Activated CD4-positive, alpha-beta T cell treated with anti-CD3 and anti-CD28 coated beads, Interleukin-10, Interleukin-2, amounts not matched to agents 100 ng/mL and 50 ng/mL, durations not matched to agents 16 hours and 8 hours (primary cell): ENCODE data around the gene POU2AF1.

Experiments
- DNase-seq: peaks from one replicate; pipeline ENCODE4 v3.0.0-alpha.2; 2020

POU2AF1 gene, protein sequence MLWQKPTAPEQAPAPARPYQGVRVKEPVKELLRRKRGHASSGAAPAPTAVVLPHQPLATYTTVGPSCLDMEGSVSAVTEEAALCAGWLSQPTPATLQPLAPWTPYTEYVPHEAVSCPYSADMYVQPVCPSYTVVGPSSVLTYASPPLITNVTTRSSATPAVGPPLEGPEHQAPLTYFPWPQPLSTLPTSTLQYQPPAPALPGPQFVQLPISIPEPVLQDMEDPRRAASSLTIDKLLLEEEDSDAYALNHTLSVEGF

DNA sequence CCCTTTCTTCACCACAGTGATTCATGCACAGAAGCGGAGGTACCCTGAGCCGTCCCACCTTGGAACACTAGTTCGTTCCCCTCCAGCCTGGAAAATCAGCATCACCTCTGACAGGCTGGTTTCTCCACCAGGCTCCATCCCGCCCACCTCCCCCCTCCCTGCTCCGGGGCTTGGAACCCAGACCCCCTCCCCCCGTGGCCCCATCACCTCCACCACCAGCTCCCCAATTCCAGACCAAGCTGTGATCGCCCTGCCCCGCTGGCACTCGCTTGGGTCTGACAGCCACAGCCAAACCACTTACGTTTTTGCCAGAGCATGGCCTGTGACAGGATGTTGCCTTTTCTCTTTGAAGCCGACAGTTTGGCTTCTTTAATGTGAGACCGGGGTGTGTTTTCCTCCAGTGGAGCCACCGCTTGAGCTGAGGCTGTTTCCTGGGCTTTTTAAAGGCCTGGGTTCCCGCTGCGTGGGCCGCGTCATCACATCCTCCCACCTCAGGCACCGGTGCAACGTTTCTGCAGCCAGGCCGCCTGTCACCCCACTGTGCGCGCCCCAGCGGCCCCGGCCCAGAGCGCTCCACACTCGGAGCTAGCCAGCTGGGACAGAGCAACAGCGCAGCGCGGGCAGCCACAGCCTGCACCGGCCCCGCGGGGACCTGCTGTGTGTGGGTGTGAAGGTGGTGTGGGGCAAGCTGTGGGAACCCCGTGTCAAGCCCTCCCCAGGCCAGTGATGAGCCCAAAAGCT is at the start of gene POU2AF1:
Gene POU2AF1, minus strand, starts transcription at position 415 of the 741 bp plus-strand sequence. Its CDS starts 98 bp downstream, at position 317.
- peak; percentile 81 for DNase-seq

DNA sequence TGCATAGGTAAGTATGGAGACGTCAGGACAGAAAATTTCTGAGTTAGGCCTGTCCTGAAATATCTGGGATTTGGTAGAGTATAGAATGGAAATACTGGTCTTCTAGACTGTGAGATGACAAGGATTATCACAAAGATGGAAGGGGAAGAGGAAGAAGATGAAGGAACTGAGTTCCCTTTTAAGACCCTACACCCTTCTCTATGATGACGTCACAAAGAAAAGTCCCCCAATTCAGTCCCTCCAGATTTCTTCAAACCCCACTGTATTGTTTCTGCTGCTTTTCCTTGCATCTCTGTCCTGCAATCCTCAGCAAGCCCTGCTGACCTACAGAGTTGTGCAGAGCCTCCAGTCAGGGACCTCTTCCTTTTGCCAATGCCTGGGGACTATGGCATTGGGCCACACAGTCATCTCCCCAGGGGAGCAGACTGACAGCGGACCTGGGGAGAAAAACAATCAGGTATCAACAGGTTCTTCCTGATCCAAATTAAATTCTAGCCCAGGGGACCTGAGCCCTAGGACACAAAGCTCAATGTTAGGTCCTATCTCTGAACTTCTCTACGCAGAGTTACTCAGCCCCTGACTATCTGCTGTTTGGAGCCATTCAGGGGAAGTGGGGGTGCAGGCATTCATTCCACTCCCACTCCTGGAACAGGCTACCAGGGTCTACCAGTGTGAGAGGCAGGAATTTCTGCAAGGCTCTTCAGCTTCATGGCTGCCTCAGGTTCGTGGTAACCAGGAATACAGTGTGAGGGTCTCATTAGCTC is 49.2 kb upstream of the POU2AF1 start:
- DNase-seq: no peak

DNA sequence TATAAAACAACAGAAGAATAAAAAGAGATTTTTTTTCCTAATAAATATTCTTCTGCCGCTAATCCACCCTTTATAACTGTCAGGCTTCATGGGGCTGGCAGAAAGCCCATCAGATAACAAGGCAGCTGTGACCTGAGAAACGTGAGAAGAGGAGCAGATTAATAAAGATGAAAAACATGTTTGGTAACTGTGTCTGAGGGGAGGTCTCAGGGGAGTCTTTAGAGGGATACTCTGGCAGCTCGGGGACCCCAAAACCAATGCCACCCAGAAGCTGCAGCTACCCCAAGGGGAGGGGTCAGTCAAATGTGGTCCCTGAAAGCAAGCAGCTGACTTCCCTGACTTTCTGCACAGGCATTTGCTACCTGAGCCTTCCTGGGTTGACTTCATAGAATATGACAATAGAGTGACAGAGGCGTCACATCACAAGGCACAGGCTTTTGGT is 48.4 kb upstream of the POU2AF1 start:
- DNase-seq: no peak

DNA sequence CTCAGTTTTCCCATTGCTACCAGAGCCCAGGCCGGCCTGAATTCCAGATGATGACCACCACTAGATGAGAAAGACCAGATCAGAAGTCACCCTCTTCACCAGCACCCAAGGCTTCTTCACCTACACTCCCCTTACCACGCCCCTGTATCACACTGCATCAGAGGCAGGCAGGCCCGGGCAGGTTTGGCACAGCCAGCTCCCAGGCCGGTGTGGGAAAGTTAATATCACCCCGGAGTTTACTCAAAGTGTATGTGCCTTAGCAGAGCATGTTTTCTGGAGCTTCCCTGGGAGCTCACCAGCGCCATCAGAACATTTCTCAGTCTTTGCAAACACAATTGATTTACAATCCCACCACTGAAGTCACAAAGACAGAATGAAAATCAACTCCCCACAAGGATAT is 47.5 kb upstream of the POU2AF1 start:
- DNase-seq: no peak

DNA sequence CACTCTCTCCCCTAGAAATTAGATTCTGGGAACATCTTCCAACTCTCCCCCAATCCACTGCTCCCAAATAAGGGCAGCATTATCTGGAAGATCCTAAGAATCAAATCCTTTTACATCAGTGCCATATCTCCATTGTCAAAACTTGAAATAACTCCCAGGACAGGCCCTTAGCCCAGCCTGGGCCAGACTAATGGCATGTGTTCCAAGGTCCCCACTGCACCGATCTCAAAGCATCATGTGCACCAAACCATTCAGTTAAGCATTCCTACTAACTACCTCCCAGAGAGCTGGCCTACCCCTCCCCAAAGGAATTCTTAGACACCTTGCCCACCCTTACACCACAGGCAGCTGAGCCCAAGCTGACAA is 44.2 kb upstream of the POU2AF1 start:
- DNase-seq: no peak

DNA sequence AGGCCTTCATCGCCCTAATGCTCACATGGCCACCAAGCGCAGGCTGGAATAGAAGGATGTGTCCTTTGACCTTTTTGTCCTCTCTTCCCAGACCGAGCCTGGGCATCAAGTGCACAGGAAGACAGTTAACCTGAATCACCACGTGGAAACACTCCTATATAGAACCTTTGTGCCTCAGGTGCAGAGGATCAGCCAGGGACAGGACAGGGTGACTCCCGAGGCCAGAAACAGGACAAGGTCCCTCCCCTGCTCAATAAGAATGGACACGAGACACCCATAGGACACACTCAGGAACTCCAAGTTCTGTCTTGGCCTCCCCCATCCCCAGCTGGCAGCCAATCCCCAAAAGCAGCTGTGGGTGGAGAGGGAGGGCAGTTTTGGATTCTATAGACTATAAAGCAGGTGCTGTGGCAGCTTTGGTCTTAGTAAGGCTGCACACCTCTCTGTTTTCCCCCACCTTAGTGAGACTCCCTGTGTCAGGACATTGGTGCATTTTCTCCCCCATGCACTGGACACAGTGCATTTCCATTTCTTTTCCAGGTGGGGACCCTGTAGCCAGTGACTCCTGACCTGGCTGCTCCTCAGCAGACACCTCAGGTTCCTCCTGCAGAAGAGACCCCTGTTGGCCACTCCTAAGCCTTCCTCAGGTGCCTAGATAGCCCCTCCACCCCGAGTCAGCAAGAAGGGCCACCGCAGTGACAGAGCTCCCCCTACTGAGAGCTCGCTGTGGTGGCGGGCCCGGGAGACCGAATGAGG is 43.6 kb upstream of the POU2AF1 start:
- peak; percentile 66 for DNase-seq

DNA sequence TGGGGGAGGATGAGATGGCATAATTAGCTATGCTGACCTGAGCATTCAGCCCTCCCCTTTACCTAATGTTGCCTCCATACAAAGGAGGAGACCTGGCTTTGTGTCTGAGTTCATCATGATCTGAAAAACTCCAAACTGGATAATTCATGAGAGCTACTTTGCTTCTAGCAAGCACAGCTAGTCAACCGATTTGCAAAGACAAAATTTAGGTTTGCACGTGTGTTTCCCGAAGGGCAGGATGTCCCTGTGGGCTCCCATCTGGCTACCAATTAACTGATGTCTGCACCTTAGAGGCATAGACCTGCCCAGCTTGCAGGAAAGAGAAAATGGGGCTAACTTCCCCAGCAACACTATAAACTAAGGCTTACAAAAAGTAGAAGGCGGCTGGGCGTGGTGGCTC is 42.2 kb upstream of the POU2AF1 start:
- no peak for DNase-seq

DNA sequence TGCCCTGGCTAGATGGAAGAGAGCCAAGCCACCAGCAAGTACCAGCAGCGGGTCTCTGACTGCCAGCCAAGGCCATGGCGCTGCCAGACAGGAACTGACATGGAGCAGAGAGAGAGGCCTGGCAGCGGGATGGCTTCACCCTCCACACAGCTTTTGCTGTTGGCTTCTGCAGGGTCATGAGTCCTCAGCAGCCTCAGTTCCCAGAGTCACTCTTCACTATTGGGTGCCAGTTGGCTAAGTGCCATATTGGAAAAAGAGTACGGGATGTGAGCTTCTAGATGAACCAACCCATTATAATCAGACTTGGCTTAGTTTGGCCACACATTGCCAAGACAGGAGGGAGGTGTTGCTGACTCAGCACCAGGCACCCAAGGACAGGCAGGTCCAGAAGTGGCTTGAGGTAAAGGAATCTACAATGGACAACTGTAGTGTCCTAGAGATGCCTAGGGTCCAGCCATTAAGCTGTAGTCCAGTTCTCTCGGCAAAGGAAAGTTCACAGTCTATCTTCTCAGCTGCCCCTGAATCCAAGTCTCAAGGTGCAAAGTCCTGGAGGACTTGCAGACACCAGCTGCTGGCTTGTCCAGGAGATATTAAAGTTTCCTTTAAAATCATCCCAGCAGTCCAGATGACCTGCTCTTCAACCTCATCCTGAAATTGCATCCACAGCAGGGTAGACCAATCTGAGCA is 40.7 kb upstream of the POU2AF1 start:
- no peak for DNase-seq

DNA sequence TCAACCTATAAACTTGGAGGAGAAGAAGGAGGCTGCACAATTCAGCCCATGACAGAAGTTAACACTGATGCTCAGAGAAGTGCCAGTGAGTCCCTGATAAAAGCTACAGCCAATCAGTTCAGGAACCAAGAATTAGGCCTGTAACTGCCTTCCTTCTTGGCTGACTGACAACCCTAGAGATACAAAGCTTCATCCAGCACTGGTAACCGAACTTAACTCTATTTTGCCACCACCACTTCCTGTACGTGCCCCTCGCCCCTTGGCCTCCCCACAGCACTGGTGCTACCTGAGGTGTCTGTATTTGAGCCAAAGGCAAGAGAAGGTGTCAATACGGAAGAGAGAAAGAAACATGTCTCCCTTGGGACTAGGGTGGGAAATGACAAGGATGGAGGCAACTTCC is 40.1 kb upstream of the POU2AF1 start:
- DNase-seq: no peak

DNA sequence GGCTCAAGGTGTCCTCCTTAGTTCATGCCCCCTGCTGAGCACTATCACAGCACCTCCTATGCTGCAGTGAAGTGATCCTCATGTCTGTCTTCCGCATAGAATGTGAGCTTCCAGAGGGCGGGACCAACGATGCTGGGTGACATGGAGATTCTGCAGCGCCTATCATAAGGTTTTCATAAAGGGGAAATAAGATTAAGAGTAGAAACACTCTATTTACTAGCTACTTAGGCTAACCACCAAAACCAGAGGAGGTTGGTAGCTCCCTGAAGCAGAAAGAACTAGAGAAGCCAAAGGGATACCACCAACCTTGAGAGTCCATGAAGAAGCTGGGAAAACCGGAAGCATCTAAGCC is 39.3 kb upstream of the POU2AF1 start:
- no peak for DNase-seq

DNA sequence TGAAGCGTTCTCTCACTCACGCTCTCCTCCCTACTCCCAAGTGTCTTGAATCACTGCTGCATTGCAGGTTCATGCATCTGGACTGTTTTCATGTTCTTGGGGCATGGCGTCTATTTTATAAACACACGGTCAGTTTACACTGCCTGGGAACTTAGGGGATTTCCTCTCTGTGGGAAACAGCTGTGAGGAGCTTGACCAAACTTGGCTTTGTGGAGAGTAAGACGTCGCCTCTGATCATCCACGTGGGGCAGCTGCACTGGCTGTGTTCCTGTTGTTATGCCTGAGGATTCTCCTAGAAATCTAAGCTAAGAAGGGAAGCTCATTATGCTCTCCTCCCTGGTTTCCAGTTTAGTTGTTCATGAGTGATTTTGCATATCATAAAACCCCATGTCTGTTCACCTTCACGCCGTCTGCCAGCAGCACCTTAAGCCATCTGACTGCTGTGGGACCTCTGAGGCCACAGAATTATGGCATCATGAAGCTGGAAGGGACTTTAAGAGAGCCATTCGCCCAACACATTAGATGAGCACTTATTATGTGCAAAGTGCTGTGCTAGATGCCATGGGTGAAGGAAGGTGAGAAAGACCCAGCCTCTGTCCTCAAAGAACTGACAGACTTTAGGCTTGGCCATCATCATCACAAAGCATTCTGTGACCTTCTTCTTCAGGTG is 38.8 kb upstream of the POU2AF1 start:
- DNase-seq: peak; percentile 45

DNA sequence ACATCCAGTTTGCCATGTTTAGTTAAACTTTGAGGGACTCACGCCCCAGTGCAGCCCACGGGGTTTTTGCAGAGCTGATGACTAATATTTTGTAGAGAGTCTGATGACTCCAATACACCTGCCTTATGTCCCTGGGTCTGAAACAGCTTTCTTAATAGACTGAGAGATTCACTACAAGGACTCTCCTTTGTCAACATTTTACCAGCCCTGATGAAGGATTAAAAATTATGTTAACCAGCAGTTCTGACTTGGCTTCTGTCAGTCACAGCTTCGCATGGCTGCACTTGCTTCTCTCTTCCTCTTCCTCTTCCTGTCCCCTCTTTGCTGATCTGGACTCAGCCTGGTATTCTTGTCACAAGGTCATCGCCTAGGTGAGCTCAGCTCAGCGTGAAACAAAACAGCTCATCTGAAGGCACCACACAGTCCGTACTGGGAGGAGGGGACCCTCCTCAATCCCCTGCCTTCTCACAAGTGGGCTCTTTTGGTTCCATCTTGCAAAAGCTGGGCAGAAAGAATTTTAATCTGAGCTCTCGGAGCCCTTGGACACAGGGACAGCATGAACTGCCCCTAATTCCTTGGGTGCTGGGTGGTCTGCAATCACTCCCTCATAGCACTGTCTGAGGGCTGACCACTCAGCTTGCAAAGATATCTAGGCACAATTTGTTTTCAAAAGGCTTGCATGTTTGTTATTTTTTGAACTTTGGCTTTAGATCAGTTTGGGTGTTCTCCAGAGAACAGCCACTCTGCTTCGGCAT is 38.1 kb upstream of the POU2AF1 start:
- DNase-seq: peak; percentile 18

DNA sequence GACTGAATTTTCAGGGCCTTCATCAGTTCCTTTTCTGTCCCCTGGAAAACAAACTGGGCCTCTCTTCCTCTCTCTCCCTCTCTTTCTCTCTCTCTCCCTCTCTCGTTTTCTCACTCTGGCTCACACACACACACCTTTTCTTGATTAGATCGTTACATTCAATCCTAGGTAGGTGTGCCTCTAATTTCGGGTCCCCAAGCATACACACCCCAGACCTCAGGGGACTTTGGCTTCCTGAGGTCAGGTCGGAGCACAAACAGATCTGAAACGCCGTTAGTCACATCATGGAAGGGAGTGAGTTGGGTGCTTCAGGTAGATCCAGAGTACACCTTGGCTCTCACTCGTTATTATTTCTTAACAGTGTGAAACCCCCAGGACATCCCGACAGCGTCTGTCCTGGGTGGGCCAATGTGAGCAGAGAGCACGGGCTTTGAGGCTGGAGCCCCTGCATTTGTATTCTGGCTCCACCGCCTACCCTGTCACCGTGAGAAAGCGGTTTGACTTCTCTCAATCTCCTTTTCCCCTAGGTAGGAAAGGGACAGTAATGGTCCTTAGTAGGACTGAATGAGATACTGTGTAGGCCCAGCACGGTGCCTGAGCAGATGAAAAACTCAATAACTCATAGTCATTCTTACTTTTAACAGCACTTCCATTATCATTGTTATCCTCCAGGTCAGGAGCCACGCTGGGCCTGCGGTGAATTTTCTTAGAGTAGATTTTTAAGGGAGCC is 37.3 kb upstream of the POU2AF1 start:
- no peak for DNase-seq

DNA sequence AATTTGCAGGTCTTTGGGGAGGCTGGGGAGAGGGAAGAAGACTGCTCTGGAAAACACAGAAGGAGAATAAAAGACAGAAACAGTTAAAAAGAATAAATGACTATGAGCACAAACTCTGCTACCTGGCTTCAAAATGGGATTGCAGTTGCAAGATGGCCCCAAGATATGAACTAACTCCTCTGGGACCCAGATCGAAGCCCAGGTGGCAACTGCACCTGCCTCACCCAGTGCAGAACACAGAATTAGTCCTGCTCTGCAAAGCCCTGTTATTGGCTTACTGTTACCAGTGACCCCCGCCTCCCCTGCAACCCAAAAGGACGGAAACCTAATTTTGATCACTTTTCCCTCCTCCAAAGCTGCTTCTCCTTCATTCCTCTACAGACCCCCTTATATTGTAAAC is 35.9 kb upstream of the POU2AF1 start:
- DNase-seq: no peak

DNA sequence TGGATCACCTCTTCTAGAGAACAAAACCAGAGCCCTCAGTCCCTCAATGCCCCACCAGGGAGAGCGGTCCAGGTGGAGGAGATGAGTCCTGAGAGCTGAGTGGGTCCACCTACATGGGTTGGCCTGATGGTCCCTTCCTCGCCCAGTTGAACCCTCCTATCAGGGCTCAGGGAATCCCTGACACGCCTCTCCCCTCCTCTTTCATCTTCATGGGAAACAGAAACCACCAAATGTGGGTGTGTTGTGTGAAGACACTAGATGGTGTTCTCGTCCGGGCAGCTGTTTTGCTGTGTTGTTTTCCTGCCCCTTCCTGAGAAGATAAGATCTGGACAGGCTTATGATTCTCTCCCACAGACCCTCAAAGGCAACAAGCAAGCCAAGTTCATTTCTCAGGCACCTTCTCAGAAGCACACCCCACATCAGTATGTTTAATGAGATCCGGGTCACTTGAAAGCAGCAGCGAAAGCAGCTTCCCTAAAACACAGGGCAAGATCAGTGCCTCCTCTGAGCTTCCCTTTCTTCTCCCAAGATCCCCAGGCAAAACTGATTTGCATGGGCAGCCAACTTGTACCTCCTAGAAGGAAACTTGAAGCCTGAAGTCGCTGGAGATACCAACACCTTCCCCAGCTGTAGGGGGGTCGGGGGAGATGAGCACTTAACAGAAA is 35.3 kb upstream of the POU2AF1 start:
- DNase-seq: peak; percentile 34

DNA sequence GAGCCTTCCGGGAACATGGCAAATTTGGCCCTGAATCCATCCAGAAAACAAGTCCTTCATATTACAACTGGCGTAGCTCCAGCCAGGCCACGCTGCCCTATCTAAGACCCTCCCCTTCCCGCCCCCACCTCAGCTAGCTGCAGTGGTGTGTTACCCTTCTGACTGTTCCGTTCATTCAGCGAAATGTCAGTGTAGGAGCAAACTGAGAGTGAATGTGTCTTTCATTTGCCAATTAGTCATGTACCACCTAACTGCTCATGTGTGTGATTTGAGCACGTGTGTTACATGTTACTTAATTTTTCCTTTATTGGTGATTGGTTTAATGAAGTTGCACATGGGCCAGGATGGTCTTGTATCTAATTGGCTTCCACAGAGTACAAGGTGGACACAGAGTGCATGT is 34.8 kb upstream of the POU2AF1 start:
- no peak for DNase-seq

DNA sequence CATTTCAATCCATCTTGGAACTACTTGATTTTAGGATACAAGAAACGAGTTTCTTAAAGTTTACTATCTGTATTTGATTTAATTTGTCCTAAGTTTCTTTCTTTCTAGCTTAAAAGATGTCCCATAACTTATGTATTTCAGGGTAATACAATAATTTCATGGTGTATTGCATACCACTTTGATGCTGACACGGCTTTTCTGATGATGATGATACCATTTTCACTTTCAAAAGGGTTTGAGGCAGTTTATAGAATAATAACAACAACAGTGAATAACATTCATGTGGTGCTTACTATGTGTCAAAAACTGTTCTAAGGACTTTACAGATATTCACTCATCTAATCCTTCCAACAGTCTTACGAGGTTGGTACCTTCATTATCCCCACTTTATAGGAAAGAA is 33.2 kb upstream of the POU2AF1 start:
- no peak for DNase-seq

DNA sequence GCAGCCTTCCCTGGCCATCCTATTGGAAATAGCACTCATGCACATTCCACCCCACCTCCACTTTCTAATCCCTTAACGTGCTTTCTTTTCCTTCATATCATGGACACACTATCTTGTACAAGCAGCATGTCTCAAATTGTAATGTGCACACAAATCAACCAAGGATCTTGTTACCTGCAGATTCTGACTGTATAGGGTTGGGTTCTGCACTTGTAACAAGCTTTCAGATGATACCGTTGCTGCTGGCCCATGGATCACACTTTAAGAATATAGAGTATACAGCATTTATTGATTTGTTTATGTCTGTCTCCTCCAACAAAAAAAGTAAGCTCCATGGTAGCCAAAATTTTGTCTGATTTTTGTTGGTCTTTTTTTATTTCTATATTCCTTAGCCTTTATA is 32.4 kb upstream of the POU2AF1 start:
- DNase-seq: no peak

DNA sequence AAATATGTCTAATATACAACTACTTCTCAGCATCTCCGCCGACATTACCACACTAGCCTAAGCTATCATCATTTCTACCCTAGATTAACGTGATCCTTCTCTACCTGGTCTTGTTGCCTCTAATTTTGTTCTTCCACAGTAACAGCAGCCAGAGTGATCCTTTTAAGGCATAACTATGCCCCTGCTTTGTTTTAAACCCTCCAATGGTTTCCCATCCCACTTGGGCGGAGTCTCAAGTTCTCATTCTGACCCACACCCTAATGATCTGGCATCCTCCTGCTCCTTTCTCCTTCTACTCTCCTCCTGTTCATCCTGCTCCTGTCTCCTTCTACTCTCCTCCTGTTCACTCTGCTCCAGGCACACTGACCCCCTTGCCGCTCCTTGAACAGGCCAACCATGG is 31.9 kb upstream of the POU2AF1 start:
- no peak for DNase-seq

DNA sequence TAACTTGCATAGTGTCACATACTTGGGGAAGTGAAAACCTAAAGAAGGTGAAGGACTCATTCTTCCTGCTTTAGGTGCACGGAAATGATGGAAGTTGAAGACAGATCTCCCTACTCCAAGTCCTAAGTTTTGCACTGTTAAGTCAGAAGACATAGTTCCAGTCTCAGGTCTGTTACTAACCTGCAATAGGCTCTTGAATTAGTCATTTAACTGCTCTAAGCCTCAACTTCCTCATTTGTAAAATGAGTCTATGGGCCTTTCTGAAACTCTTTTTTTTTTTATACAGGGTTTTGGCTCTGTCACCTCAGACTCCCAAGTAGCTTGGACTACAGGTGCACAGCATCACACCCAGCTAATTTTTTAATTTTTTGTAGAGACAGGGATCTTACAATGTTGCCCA is 30.8 kb upstream of the POU2AF1 start:
- peak; percentile 19 for DNase-seq
